HCT116 (cell line): ENCODE data around the gene AP1G1. TPM values are rescaled to one million over a fixed set of nuclear protein-coding genes. Genes with fewer than 3 reads are reported as not detected.

ENCODE experiments used
- ATAC-seq: fragments of 200-7000 bp; cut with Tn5 transposase; 2 replicates; pipeline ENCODE4 v1.9.1; 2020; ENCODE audit warnings: mild to moderate bottlenecking, moderate library complexity
- BruUV-seq: library from RNA; stranded (reverse); fragments of 400-500 nt; replicated peaks from 2 replicates; lab custom pipeline; 2021; lab: Mats Ljungman, UMichigan
- CTCF ChIA-PET: fragments of 300-600 bp; sonication (Branson Sonifier 250); formaldehyde crosslinking; loops from one replicate; lab custom pipeline; 2021; ENCODE audit warnings: antibody characterized with exemption; lab: Charles Lee
- POLR2A ChIA-PET: fragments of 300-600, 350-600 bp; sonication (Branson Sonifier 250); formaldehyde crosslinking; loops from one replicate; lab custom pipeline; 2021; ENCODE audit warnings: antibody characterized with exemption; lab: Charles Lee
- RAD21 ChIA-PET, 2 experiments: fragments of 300-600 bp; sonication (Branson Sonifier 250); formaldehyde crosslinking; loops; one replicate each; lab custom pipeline; 2023; ENCODE audit warnings: low total read pairs in 2 of 2; ENCODE audit not compliant: uncharacterized antibody in 2 of 2, unreplicated experiment in 2 of 2, low non-redundant PET in 1 of 2; lab: Charles Lee
- DNase-seq: peaks from one replicate; pipeline ENCODE4 v3.0.0-alpha.2; 2010; ENCODE audit warnings: low read depth, low spot score
- H2AFZ ChIP-seq: fragments of 200-600 bp; shearing (Covaris generic), sonication (generic); 2 replicates; pipeline ENCODE4 v1.6.1; 2017; ENCODE audit warnings: low read depth, mixed run types, mixed read lengths, antibody characterized with exemption, low read length; ENCODE audit not compliant: poor library complexity, severe bottlenecking
- H3K27ac ChIP-seq: 2 replicates; pipeline ENCODE4 v1.5.1; 2012; ENCODE audit warnings: low read depth, low read length
- H3K27me3 ChIP-seq: fragments of 200-600 bp; sonication (generic); 2 replicates; pipeline ENCODE4 v1.6.1; 2016; ENCODE audit warnings: mixed run types, low read length, mixed read lengths; ENCODE audit not compliant: insufficient read depth
- H3K36me3 ChIP-seq, 2 experiments: fragments of 200-500 bp in 1 of 2; fragments of 200-600 bp in 1 of 2; sonication (Bioruptor generic) in 1 of 2; sonication (generic) in 1 of 2; 2 replicates each; pipeline versions ENCODE4 v1.5.1 to v1.6.1; 2014 to 2016; ENCODE audit warnings: low read length in 2 of 2, inconsistent platforms in 1 of 2, mixed read lengths in 1 of 2, mixed run types in 1 of 2; ENCODE audit not compliant: insufficient read depth in 2 of 2, control insufficient read depth in 1 of 2
- H3K4me1 ChIP-seq, 2 experiments: fragments of 200-600 bp in 1 of 2; sonication (generic) in 1 of 2; 2 replicates each; pipeline versions ENCODE4 v1.5.1 to v1.6.1; 2012 to 2017; ENCODE audit warnings: low read length in 2 of 2, inconsistent platforms in 1 of 2, mild to moderate bottlenecking in 1 of 2, mixed read lengths in 1 of 2, mixed run types in 1 of 2, moderate library complexity in 1 of 2; ENCODE audit not compliant: insufficient read depth in 2 of 2, control insufficient read depth in 1 of 2
- H3K4me2 ChIP-seq: fragments of 200-600 bp; sonication (generic); 2 replicates; pipeline ENCODE4 v1.6.1; 2017; ENCODE audit warnings: mixed run types, low read length, mixed read lengths
- H3K4me3 ChIP-seq, 2 experiments: fragments of 200-600 bp in 1 of 2; sonication (generic) in 1 of 2; replicated peaks in 1 of 2; 2 replicates each; pipeline ENCODE4 v1.5.1; 2011 to 2016; ENCODE audit warnings: low read length in 2 of 2, control low read depth in 1 of 2, low read depth in 1 of 2, mild to moderate bottlenecking in 1 of 2, mixed read lengths in 1 of 2, mixed run types in 1 of 2
- H3K79me2 ChIP-seq: fragments of 200-600 bp; sonication (generic); 2 replicates; pipeline ENCODE4 v1.6.1; 2017; ENCODE audit warnings: mild to moderate bottlenecking, mixed run types, low read length, moderate library complexity, mixed read lengths; ENCODE audit not compliant: insufficient read depth
- H3K9ac ChIP-seq: fragments of 200-600 bp; sonication (generic); 2 replicates; pipeline ENCODE4 v1.6.1; 2016; ENCODE audit warnings: low read length, mixed read lengths
- H3K9me2 ChIP-seq: fragments of 200-600 bp; sonication (generic), shearing (Covaris generic); 2 replicates; pipeline ENCODE4 v1.6.1; 2017; ENCODE audit warnings: mixed run types, mild to moderate bottlenecking, moderate library complexity; ENCODE audit not compliant: insufficient read depth
- H3K9me3 ChIP-seq, 2 experiments: fragments of 200-500 bp in 1 of 2; fragments of 200-600 bp in 1 of 2; sonication (Bioruptor generic) in 1 of 2; sonication (generic) in 1 of 2; 2 replicates each; pipeline ENCODE4 v1.6.1; 2014 to 2017; ENCODE audit warnings: low read length in 2 of 2, mixed read lengths in 2 of 2, inconsistent platforms in 1 of 2, low read depth in 1 of 2, mild to moderate bottlenecking in 1 of 2, mixed run types in 1 of 2, moderate library complexity in 1 of 2; ENCODE audit not compliant: control insufficient read depth in 1 of 2, insufficient read depth in 1 of 2
- H4K20me1 ChIP-seq: fragments of 200-600 bp; sonication (generic), shearing (Covaris generic); 2 replicates; pipeline ENCODE4 v1.6.1; 2017; ENCODE audit warnings: mixed run types, mild to moderate bottlenecking, moderate library complexity; ENCODE audit not compliant: insufficient read depth
- CBX3 ChIP-seq: IDR thresholded peaks from 2 replicates; pipeline ENCODE4 v1.6.1; 2012; ENCODE audit warnings: low read depth
- CEBPB ChIP-seq: IDR thresholded peaks from 2 replicates; pipeline ENCODE4 v1.6.1; 2012; ENCODE audit warnings: low read depth
- EGR1 ChIP-seq: IDR thresholded peaks from 2 replicates; pipeline ENCODE4 v1.6.1; 2012; ENCODE audit warnings: low read depth
- ELF1 ChIP-seq: IDR thresholded peaks from 2 replicates; pipeline ENCODE4 v1.6.1; 2012; ENCODE audit warnings: low read depth, borderline replicate concordance
- FOSL1 ChIP-seq: IDR thresholded peaks from 2 replicates; pipeline ENCODE4 v1.6.1; 2012; ENCODE audit warnings: low read depth
- POLR2A ChIP-seq: IDR thresholded peaks from 2 replicates; pipeline ENCODE4 v1.7.0; 2011; ENCODE audit warnings: borderline replicate concordance; ENCODE audit not compliant: insufficient read depth, insufficient read length; ENCODE audit errors: extremely low read depth
- RAD21 ChIP-seq: IDR thresholded peaks from 2 replicates; pipeline ENCODE4 v1.6.1; 2012; ENCODE audit warnings: low read depth, mild to moderate bottlenecking
- SP1 ChIP-seq: IDR thresholded peaks from 2 replicates; pipeline ENCODE4 v1.6.1; 2012; ENCODE audit warnings: low read depth
- SRF ChIP-seq: IDR thresholded peaks from 2 replicates; pipeline ENCODE4 v1.6.1; 2012; ENCODE audit warnings: low read depth
- TCF7L2 ChIP-seq: IDR thresholded peaks from 2 replicates; pipeline ENCODE4 v1.7.0; 2011; ENCODE audit warnings: borderline replicate concordance, inconsistent platforms; ENCODE audit not compliant: insufficient read depth, insufficient read length; ENCODE audit errors: extremely low read depth
- ZFX ChIP-seq: fragments of 450-650 bp; IDR thresholded peaks from 2 replicates; pipeline ENCODE4 v1.6.1; 2017
- ZNF274 ChIP-seq: fragments of 200-500 bp; sonication (Bioruptor generic); IDR thresholded peaks from 2 replicates; pipeline ENCODE4 v1.6.1; 2014; ENCODE audit warnings: mild to moderate bottlenecking, low read depth, low read length, inconsistent platforms
- intact Hi-C: fragments of 100-400 bp; cut with micrococcal nuclease; formaldehyde crosslinking; loops from 2 replicates; pipeline ENCODE4 v1.10.0; 2022
- total RNA-seq: library from RNA; stranded (reverse); gene quantifications from one replicate; pipeline ENCODE4 v1.2.1, GENCODE V29; 2021; ENCODE audit not compliant: unreplicated experiment
- TF ChIP-seq, protein P1 (sequence below): IDR thresholded peaks from 2 replicates; pipeline ENCODE4 v1.6.1; 2011; ENCODE audit warnings: mild to moderate bottlenecking, low read length, moderate library complexity; ENCODE audit not compliant: insufficient replicate concordance; ENCODE audit errors: extremely low read depth
- TF ChIP-seq, protein P2 (sequence below): IDR thresholded peaks from 2 replicates; pipeline ENCODE4 v1.6.1; 2012
- TF ChIP-seq, protein P3 (sequence below): IDR thresholded peaks from 2 replicates; pipeline ENCODE4 v1.6.1; 2012; ENCODE audit warnings: low read depth

The AP1G1 gene
- total RNA-seq, 1 experiment from 2014 or later, result 70.2 TPM

DNA sequence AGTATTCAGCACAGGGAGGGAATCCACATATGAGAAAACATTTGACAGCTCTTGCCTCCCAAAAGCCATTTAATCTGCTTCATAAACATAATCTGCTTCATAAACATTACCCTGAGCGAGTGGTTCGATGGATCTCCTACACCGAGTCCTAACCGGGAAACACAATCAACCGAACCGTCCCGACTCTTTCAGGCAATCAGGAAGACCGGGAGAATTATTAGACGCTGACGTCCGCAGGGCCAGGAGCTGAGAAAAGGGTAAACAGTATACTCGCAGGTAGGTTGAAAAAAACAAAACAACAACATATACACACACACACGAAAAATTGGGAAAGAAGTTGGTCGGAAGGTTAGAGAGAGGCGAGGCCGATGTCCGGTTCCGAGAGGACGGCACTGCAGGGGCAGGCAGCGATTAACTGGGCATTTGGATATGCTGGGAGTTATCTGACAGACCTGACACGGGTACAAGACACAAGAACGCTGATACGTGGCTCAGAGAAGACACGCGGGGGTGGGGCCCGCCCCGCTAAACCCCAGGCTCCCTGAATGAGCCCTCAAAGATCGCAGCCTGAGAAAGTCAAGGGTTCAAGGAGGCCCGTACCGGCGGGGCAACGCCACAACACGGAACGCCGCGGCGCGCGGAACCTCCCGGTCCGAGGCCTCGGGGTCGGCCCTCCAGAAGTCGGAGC, 585 bp downstream of the AP1G1 start (continued):
- no peak for TF ChIP-seq CEBPB
- no peak for TF ChIP-seq ZNF274

DNA sequence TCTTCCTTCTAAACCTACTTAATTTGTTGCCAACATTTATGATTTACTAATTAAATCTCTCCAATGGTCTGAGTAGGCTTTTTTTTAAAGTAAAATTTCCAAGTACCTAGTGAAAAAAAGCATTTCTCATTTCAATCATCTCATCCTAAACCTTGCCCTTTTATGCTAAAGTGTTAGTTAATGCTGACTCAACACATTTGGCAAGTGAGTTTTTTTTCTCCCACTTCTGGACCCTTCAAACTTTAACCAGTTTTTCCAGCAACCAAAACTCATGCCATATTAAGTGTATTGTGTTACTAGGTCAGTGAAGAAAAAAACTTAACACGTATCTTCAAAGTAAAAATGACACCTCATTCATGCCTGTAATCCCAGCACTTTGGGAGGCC, 5.3 kb downstream of the AP1G1 start:
- POLR2A ChIA-PET, result no interaction called here
- intact Hi-C loops, result no loop called here
- TF ChIP-seq CBX3 (no peak), RAD21 (no peak), CEBPB (no peak), SRF (no peak), TCF7L2 (no peak), POLR2A (no peak), ZNF274 (no peak), ZFX (no peak), FOSL1 (no peak), ELF1 (no peak), EGR1 (no peak), SP1 (no peak)
- TF ChIP-seq, protein P1, sequence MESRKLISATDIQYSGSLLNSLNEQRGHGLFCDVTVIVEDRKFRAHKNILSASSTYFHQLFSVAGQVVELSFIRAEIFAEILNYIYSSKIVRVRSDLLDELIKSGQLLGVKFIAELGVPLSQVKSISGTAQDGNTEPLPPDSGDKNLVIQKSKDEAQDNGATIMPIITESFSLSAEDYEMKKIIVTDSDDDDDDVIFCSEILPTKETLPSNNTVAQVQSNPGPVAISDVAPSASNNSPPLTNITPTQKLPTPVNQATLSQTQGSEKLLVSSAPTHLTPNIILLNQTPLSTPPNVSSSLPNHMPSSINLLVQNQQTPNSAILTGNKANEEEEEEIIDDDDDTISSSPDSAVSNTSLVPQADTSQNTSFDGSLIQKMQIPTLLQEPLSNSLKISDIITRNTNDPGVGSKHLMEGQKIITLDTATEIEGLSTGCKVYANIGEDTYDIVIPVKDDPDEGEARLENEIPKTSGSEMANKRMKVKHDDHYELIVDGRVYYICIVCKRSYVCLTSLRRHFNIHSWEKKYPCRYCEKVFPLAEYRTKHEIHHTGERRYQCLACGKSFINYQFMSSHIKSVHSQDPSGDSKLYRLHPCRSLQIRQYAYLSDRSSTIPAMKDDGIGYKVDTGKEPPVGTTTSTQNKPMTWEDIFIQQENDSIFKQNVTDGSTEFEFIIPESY, result no peak
- TF ChIP-seq, protein P2, sequence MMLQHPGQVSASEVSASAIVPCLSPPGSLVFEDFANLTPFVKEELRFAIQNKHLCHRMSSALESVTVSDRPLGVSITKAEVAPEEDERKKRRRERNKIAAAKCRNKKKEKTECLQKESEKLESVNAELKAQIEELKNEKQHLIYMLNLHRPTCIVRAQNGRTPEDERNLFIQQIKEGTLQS, result no peak
- TF ChIP-seq, protein P3, sequence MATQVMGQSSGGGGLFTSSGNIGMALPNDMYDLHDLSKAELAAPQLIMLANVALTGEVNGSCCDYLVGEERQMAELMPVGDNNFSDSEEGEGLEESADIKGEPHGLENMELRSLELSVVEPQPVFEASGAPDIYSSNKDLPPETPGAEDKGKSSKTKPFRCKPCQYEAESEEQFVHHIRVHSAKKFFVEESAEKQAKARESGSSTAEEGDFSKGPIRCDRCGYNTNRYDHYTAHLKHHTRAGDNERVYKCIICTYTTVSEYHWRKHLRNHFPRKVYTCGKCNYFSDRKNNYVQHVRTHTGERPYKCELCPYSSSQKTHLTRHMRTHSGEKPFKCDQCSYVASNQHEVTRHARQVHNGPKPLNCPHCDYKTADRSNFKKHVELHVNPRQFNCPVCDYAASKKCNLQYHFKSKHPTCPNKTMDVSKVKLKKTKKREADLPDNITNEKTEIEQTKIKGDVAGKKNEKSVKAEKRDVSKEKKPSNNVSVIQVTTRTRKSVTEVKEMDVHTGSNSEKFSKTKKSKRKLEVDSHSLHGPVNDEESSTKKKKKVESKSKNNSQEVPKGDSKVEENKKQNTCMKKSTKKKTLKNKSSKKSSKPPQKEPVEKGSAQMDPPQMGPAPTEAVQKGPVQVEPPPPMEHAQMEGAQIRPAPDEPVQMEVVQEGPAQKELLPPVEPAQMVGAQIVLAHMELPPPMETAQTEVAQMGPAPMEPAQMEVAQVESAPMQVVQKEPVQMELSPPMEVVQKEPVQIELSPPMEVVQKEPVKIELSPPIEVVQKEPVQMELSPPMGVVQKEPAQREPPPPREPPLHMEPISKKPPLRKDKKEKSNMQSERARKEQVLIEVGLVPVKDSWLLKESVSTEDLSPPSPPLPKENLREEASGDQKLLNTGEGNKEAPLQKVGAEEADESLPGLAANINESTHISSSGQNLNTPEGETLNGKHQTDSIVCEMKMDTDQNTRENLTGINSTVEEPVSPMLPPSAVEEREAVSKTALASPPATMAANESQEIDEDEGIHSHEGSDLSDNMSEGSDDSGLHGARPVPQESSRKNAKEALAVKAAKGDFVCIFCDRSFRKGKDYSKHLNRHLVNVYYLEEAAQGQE, result no peak

More for the DNA sequence above, 5.3 kb downstream of the AP1G1 start:
- H3K4me3 ChIP-seq, result no peak overlapping the region
- no peak overlapping the region for H2AFZ ChIP-seq
- ChIA-PET RAD21 (no interaction called here), CTCF (no interaction called here)
- H3K9ac ChIP-seq, result no peak overlapping the region
- peaks cover 95% of the 10 kb centered on the region for H3K79me2 ChIP-seq
- H3K27me3 ChIP-seq, result no peaks in the 10 kb centered on the region
- H3K4me2 ChIP-seq, result no peak overlapping the region
- no peaks in the 10 kb centered on the region for H3K9me2 ChIP-seq
- H3K27ac ChIP-seq, result no peak overlapping the region
- DNase-seq (no peak), ATAC-seq (no peak)
- H3K36me3 ChIP-seq, result peaks cover 0 to 3% of the 10 kb centered on the region in 2 experiments; a peak in 1 of 4 replicates
- no TSS peak for BruUV-seq
- H4K20me1 ChIP-seq, result no peaks in the 10 kb centered on the region
- peaks cover 4 to 8% of the 10 kb centered on the region in 2 experiments for H3K4me1 ChIP-seq
- H3K9me3 ChIP-seq, result no peaks in the 10 kb centered on the region
